GM06990 (cell line): ENCODE results near the gene PGPEP1.

ENCODE experiments used
- DNase-seq: peaks from one replicate; pipeline ENCODE4 v3.0.0-alpha.2; 2011; ENCODE audit not compliant: insufficient read length; ENCODE audit errors: extremely low read depth
- H3K27me3 ChIP-seq: replicated peaks from 2 replicates; pipeline ENCODE4 v1.6.0; 2011; ENCODE audit warnings: low read length; ENCODE audit not compliant: control insufficient read depth, insufficient read depth
- H3K36me3 ChIP-seq: 2 replicates; pipeline ENCODE4 v1.5.1; 2011; ENCODE audit warnings: low read length; ENCODE audit not compliant: control insufficient read depth, insufficient read depth
- H3K4me3 ChIP-seq: replicated peaks from 2 replicates; pipeline ENCODE4 v1.5.1; 2011; ENCODE audit warnings: low read depth, mild to moderate bottlenecking, control low read depth, low read length
- CTCF ChIP-seq: IDR thresholded peaks from 2 replicates; pipeline ENCODE4 v1.5.1; 2011; ENCODE audit warnings: low read length, control low read depth, mild to moderate bottlenecking, inconsistent platforms; ENCODE audit not compliant: insufficient read depth, poor library complexity, severe bottlenecking

PGPEP1 gene

GRCh38 chr19:18418029-18418482 lies 77.7 kb downstream of the PGPEP1 start:
- Histone ChIP-seq H3K4me3 (peak overlapping the region; percentile 33), H3K36me3 (no peaks in the 10 kb centered on the region), H3K27me3 (no peaks in the 10 kb centered on the region)
- no peak for DNase-seq
- no peak for TF ChIP-seq CTCF

GRCh38 chr19:18418483-18419194 lies 78.2 kb downstream of the PGPEP1 start:
- Histone ChIP-seq H3K4me3 (peak overlapping the region; percentile 48), H3K27me3 (no peaks in the 10 kb centered on the region)
- peak; percentile 60 for DNase-seq

GRCh38 chr19:18419195-18419698 lies 78.8 kb downstream of the PGPEP1 start, which contains the start of gene SSBP4:
Gene SSBP4, plus strand, starts transcription at chr19:18419398. Its CDS starts 251 bp downstream, at chr19:18419649.
- Histone ChIP-seq H3K4me3 (peak within 1 kb of the TSS; percentile 76), H3K36me3 (no peaks in the 10 kb centered on the region), H3K27me3 (no peaks in the 10 kb centered on the region)
- peak; percentile 84 for DNase-seq
- no peak for TF ChIP-seq CTCF

More at GRCh38 chr19:18418483-18419194, 78.2 kb downstream of the PGPEP1 start:
- no peaks in the 10 kb centered on the region for H3K36me3 ChIP-seq
- no peak for TF ChIP-seq CTCF
